ENCODE results near the gene SNRPB.
"Not testable (repeated sequence)": the region's sequence is repeated elsewhere in the genome, so short reads cannot be mapped to it uniquely, and the experiment has no call there.

Gene SNRPB

DNA sequence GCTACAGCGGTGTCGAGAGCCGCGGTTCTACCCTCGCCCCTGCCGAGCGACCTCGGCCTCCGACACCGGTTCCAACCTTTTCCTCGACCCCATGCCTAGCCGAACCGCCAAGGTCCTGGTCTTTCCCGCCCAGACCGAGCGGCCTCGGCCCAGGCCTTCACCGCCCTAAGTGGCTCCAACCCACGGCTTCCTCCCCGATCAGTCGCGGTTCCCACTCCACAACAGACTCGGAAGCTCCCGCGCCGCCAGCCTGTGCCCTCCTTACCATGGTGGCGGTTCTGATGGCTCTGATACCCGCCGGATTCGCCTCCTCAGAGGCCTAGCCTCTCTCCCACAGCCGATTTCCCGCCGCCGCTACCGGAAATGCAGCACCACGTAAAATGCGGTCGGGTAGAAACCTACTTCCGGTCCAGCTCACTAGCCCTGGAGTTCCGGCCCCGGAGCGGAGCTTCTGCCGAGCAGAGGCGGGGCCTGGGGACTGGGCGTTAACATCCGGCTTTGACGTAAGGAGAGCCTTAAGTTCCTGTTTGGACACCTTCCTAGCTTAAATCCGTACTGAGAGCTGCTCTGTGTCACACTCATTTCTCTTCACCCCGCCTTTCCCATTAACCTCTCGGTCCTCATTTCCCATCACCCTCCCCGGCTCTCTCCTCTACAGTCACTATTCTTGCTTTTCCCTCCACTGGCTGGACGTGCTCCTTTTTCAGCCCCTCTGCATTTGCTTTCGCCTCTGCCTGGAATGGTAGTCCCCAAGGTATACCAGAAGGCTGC, at the start of gene SNRPB:
SNRPB (minus strand) TSS at position 367 of the 771 bp plus-strand sequence; CDS start at position 268, 99 bp downstream.
- DNase-seq (ENCODE audit: low read depth) = peak; percentile 98

DNA sequence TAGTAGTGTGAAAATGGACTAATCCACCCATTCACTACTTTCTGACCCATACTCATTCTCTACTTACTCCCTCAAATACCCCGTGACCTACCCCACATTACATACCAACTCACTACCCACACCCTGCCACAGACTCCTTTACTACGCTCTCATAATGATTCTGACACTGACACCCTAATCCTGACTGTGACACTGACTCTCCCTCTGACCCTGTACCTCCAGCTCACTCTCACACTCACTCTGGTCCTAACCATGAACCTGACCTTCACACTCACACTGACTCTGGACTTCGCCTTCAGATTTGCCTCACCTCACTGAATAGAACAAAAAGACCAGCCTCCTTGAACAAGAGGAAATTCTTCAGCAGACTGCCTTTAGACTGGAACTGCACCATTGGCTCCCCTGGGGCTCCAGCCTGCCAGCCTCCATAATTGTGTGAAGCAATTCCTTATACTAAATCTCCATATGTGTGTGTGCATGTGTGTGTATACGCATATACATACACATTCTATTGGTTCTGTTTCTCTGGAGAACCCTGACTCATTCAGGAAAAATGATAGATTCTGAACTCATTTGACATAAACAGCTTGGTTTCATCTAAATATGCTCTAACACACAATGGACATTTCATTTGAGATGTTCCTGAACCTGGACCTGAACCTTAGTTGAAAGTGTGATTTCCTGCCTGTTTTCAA, 48.7 kb upstream of the SNRPB start:
- peak; percentile 67 for DNase-seq (ENCODE audit: low read depth)

DNA sequence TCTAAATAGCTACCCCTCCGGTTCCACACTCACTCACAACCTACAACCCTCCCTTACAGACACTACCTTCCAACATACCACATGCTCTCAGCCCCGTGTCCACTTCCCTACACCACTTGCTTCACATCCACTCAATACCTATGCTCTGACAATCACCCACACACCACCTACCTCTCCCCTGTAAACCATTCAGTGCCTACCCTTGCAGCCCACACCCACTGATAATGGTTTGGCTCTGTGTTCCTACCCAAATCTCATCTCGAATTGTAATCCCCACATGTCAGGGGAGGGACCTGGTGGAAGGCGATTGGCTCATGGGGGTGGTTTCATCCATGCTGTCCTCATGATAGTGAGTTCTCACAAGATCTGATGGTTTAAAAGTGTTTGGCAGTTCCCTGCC, 48.0 kb upstream of the SNRPB start:
- DNase-seq (ENCODE audit: low read depth) = no peak

DNA sequence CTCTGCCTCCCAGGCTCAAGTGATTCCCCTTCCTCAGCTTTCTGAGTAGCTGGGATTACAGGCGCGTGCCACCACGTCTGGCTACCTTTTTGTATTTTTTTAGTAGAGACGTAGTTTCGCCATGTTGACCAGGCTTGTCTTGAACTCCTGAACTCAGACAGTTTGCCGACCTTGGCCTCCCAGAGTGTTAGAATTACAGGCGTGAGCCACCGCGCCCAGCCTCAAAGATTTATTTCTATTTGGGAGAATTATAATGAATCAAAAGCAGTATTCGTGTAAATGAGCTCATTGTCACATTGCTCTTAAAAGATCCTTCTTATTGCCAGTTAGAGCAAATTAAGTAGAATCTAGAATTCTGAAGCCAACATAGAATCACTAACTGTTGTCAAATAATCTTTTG, 47.5 kb upstream of the SNRPB start:
- no peak for DNase-seq (ENCODE audit: low read depth)

DNA sequence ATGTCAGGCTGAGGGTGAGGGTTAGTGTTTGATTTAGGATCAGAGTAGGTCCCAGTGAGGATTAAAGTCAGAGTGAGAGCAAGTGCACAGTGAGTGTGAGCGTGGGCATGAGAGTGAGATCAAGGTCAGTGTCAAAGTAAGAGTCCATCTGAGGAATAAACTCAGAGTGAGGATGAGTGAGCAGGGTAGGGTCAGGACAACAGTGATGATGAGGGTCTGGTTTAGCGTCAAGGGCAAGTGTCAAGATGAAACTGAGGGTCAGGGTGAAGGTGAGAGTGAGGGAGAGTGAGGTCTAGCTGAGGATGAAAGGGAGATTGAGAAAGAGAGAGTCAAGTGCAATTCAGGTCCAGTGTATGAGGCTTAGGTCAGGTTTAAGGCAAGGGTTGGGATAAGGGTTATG, 45.8 kb upstream of the SNRPB start:
- DNase-seq (ENCODE audit: low read depth) = no peak

DNA sequence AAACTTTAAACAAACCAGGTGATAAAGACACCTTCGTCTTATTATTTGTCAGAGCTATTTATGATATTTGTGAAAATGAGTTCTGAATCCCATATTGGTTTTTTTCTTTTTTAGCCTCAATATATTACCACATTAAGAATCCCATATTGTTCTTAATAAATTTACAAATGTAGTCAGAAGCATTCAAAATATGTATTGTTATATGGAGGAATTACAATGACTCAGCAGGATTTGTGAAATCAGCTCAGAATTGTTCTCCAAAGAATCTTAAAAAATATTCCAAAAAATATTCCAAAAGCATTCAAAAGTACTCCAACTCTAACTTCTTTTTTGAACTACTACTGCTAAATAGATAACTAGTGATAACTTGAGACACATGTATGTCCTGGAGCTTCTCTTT, 44.6 kb upstream of the SNRPB start:
- DNase-seq (ENCODE audit: low read depth) = no peak

DNA sequence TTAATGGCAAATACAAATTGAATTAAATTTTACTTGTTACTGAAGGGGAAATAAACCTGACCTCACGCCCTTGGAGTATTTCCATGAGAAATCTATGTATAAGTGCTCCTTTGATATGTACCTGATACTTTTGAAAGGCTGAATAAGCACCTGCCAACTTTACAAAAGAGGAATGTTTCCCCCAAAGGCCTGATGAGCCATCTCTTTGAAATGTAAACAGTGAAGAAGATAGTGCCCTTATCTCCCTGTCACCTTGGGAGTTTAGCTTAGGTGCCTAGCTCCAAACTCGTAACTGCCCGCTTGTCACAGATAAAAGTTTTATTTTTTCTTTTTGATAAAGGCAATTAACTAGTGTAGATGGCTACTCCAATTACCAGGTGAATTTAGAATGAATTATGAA, 39.2 kb upstream of the SNRPB start:
- DNase-seq (ENCODE audit: low read depth) = no peak

DNA sequence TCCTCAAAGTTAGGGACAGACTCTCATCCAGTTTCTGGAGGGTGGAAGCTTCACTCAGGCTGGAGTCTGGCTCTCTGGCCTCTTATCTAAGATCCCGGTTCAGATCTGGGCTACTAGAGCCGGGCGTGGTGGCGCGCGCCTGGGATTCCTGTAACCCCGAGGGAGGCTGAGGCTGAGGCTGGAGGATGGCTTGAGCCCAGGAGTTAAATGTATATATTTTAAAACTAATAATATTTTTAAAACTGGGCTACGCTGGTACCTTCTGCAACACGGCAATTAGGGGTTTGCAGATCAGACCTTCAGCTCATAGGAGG, 38.8 kb upstream of the SNRPB start:
- DNase-seq (ENCODE audit: low read depth) = no peak

DNA sequence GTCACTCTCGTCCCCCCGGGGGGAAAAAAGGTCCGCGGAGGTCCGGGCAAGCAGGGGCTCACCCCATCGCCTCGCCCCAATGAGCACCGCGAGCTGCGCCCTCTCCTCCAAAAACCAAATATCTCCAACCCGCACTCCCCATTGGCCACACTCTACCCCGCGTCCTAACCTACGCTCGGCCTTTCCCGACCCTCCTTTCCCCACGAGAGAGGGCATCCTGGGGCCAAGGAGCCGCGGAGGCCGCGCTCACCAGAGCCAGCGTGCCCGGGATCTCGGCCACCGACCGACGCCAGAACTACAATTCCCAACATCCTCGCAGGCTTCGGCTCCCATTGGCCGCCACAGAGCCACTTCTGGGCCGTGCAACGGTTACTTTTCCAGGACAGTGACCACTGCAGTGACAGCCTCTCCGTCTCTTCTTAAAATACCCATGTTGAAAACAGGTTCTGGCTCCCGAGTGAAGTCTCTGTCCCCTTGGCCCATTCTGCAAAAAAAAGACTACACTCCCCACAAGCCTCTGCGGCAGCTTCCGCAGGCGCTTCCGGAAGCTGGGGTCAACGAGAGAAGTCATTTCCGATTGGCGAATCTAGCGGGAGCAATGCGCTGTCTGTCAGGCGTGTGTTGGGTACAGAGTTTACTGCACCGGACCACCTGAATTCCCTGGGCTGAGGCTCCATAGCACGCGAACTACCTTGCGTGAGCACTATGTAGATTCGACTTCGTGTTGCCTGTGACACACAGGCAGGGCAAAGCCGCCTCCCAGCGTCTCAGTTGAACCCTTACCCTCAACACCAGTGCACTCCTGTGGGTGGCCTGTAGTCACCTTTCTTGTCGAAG, 38.3 kb upstream of the SNRPB start, which contains the start of gene ZNF343:
ZNF343 (minus strand) TSS at position 285 of the 837 bp plus-strand sequence. CDS start 15,020 bp downstream, outside the sequence.
- DNase-seq (ENCODE audit: low read depth) = peak; percentile 37

DNA sequence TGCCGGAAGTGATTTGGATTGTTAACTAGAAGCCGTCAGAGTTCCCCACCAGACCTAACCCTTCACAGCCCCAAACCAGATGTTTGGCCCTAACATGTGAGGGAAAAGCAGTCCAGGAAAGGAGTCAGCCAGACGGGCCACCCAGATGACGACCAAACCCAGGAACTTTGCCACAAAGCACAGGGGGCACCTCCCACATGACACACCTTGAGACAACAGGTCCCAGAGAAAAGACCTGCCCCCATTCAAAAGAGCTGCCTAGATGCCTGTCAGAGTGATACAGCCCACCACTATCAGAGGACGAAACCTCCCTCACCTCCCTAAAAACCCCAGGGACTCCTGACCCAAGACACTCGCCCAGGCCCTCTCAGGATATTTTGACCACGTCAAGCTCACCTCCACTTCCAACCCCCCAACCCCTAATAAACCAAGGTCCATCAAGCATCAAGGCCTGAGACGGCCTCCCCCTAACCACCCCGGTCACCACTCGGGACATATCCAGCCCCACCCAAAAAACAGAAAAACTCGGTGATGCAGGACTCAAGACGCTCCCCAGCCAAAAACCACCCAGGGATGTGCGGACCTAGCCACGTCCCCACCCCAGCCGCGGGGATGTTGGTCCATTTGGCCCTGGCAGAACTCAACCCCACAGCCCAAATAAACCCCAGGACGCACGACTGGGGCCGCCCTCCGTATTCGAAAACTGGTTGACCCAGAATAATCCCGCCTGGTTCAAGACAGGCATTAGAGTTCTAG, 37.5 kb upstream of the SNRPB start:
- no peak for DNase-seq (ENCODE audit: low read depth)

DNA sequence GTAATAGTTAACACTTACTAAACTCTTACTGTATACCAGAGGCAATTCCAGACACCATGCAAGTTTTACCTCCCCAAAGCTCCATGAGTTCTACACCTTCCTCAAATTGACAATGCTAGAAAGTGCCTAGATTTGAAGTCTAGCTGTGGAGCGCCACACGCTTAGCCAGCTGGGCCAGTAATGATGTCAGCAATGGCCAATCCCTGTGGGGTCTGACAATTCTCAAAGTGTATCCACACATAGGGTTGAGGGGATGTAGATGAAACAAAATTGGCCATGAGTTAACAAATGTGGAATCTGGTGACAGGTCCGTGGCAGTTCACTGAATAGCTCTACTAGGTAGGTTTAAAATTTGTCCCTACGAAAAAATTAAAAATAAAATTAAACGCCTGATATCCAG, 36.9 kb upstream of the SNRPB start:
- no peak for DNase-seq (ENCODE audit: low read depth)

DNA sequence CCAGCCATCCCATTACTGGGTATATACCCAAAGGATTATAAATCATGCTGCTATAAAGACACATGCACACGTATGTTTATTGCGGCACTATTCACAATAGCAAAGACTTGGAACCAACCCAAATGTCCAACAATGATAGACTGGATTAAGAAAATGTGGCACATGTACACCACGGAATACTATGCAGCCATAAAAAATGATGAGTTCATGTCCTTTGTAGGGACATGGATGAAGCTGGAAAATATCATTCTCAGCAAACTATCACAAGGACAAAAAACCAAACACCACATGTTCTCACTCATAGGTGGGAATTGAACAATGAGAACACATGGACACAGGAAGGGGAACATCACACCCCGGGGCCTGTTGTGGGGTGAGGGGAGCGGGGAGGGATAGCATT, 35.8 kb upstream of the SNRPB start:
- DNase-seq (ENCODE audit: low read depth) = not testable (repeated sequence)

DNA sequence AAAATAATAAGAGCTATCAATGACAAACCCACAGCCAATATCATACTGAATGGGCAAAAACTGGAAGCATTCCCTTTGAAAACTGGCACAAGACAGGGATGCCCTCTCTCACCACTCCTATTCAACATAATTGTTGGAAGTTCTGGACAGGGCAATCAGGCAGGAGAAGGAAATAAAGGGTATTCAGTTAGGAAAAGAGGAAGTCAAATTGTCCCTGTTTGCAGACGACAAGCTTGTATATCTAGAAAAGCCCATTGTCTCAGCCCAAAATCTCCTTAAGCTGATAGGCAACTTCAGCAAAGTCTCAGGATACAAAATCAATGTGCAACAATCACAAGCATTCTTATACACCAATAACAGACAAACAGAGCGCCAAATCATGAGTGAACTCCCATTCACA, 34.2 kb upstream of the SNRPB start:
- DNase-seq (ENCODE audit: low read depth) = not testable (repeated sequence)

DNA sequence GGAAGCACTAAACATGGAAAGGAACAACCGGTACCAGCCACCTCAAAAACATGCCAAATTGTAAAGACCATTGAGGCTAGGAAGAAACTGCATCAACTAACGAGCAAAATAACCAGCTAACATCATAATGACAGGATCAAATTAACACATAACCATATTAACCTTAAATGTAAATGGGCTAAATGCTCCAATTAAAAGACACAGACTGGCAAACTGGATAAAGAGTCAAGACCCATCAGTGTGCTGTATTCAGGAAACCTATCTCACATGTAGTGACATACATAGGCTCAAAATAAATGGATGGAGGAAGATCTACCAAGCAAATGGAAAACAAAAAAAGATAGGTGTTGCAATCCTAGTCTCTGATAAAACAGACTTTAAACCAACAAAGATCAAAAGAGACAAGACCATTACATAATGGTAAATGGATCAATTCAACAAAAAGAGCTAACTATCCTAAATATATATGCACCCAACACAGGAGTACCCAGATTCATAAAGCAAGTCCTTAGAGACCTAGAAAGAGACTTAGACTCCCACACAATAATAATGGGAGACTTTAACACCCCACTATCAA, 32.3 kb upstream of the SNRPB start:
- DNase-seq (ENCODE audit: low read depth) = not testable (repeated sequence)

DNA sequence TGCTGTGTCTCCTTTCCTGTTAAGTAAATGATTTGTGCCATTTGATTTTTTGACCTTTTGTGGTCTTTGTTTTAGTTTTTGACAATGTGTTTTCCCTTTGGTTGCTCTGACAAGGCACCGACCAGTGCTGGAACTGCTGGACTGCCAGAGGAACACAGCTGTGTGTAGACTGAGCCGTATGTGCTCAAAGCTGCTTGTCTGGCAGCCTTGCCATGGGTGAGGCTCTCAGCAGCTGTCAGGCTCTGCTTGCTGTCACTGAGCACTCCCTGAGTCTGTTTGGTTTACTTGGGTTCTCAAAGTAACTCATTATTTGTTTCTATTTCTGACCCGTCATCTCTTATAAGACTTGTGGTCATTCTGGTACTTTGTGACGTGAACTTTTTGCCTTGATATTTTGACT, 15.1 kb upstream of the SNRPB start:
- no peak for DNase-seq (ENCODE audit: low read depth)

DNA sequence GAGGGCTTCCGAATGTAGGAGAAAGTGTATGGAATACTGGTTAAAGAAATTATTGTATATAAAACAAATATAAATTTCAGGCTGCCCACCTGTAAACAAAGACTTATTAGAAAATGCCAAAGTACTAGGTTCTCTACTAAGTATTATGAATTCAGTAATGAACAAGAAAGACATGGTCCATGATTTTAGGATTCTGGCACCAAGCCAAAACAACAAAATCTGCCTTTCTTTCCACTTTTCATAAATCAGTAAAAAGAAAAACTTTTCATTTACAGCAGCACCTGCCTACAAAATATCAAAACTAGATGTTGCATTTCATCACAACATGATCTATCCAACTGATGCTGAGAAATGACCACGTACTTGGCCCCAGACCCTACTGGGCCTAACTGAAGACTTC, 14.5 kb upstream of the SNRPB start:
- DNase-seq (ENCODE audit: low read depth) = no peak

DNA sequence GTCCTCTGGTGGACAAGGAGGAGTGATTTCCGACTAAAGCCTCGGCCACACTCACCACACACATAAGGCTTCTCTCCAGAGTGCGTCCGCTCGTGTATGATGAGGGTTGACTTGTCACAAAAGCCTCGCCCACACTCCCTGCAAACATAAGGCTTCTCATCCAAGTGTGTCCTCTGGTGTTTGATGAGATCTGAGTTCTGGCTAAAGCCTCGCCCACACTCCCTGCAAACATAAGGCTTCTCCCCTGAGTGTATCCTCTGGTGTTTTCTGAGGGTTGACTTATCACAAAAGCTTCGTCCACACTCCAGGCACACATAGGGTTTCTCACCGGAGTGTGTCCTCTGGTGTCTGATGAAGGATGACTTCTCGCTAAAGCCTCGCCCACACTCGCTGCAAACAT, 12.9 kb upstream of the SNRPB start:
- no peak for DNase-seq (ENCODE audit: low read depth)

DNA sequence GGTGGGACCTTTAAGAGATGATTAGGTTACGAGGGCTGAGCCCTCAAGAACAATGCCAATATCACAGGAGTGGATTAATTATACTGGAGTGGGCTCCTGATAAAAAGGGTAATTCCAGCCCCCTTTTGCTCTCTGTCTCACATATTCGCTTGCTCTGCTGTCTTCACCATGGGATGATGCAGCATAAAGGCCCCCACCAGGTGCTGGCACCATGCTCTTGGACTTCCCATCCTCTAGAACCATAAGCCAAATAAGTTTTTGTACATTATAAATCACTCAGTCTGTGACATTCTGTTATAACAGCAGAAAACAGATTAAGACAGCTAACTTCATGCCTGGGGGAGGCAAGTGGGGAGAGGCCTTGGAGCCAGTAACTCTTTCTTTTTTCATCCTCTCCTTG, 9.8 kb upstream of the SNRPB start:
- no peak for DNase-seq (ENCODE audit: low read depth)

DNA sequence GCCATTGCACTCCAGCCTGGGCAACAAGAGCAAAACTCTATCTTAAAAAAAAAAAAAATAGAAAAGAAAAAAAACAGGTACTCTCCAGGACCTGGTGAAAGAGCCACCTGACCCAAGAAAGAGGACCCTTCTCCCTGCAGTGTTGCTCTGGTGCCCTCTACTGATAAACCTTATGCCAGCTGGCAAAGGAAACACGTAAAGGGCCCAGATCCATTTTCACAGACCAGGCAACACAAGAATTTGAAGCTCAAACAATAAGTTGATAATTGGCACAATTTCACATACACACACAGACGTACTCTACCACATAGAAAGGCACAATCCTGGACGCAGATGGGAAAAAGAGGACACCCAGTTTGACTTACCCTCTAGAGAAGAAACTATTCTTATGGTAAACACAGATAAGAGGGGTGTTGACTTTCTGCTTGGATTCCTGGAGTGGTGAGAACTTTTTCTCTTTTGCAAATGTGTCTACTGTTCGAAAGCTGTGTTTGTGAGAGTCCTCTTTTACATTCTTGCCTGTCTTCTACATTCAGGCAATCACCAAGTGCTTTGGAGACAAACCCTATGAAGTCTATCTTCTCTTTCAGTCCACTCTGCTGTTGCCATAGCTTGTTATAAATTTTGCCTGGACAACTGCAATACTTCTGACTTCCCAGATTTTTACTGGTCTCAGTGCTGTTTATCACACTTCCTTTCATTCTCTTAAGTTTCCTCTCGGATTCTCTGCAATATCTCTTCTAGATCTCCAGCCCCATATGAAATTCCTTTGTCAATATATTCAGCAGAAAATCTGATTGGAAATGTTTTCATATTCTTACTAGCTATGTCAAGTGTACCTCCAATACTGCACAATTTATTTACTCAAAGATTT, 6.4 kb upstream of the SNRPB start:
- no peak for DNase-seq (ENCODE audit: low read depth)

DNA sequence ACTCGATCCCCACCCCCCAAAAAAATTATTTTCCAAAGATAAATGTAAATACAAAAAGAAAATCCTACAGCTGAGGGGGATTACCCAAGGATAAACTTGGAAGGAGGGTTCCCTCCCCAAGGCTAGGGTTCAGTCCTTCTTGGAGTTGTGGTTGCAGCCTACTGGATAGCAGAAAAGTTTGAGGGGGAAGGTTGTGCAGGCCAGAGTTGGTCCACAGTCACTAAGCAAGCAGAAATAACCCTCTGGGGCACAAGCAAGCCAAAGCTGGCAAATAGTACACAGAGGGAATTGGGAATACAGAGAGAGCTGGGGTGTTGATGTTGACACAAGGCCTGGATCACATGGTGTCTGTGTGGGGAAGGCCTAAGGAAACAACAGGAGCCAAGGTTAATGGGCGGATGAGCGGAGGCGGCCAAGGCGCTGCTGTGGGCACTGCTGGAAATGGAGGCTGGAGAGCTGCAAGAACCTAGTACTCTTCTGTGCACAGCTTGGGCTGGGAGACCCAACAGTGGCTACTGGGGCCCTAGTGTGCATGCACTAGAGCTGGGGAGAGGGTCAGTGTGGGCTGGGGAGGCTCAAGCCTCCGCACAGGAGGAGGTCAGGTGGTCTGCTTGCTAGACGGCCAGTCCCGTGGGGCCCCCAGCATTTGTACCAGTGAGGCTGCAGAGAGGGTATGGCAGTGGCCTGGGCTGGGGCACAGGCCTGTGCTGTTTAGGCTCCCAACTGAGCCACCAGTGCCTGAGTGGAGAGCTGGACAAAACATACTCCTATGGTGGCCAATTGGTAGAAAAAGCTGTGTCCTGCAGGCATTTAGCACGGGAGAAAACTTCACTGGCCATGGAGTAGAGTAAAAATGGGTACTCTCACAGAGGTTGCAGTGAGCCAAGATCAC, 5.5 kb upstream of the SNRPB start:
- no peak for DNase-seq (ENCODE audit: low read depth)

All from fibroblast of the conjunctiva (primary cell).